Keratinocyte (primary cell): ENCODE measurements around the gene NXPH3. TPM values are rescaled to one million over a fixed set of nuclear protein-coding genes. Genes with fewer than 3 reads are reported as not detected.

Experiments
- DNase-seq: peaks from one replicate; pipeline ENCODE4 v3.0.0-alpha.2; 2011; ENCODE audit warnings: low read depth, missing footprints, low spot score
- FAIRE-seq: peaks from 2 replicates; lab custom pipeline; 2011; peaks lifted over from hg19 to GRCh38; lab: Jason Lieb, UNC
- H2AFZ ChIP-seq: 2 replicates; pipeline ENCODE4 v1.6.0; 2012; ENCODE audit warnings: low read length, control low read depth, inconsistent platforms; ENCODE audit not compliant: control insufficient read depth
- H3K27ac ChIP-seq: 2 replicates; pipeline ENCODE4 v1.5.1; 2011; ENCODE audit warnings: low read length; ENCODE audit not compliant: control insufficient read depth, insufficient read depth
- H3K27me3 ChIP-seq: 3 replicates; pipeline ENCODE4 v1.6.0; 2011; ENCODE audit warnings: low read length; ENCODE audit not compliant: control insufficient read depth, insufficient read depth; ENCODE audit errors: extremely low read depth
- H3K36me3 ChIP-seq, 2 experiments: 2 replicates in 1 of 2; 3 replicates in 1 of 2; pipeline ENCODE4 v1.5.1; 2011; ENCODE audit warnings: low read length in 2 of 2, mild to moderate bottlenecking in 1 of 2; ENCODE audit not compliant: control insufficient read depth in 2 of 2, insufficient read depth in 2 of 2; ENCODE audit errors: extremely low read depth in 1 of 2
- H3K4me1 ChIP-seq: 3 replicates; pipeline ENCODE4 v1.5.1; 2011; ENCODE audit warnings: low read length; ENCODE audit not compliant: control insufficient read depth, insufficient read depth; ENCODE audit errors: extremely low read depth
- H3K4me2 ChIP-seq: 3 replicates; pipeline ENCODE4 v1.6.0; 2011; ENCODE audit warnings: low read depth, low read length; ENCODE audit not compliant: control insufficient read depth, insufficient read depth; ENCODE audit errors: extremely low read depth
- H3K4me3 ChIP-seq, 3 experiments: fragments of 200-600 bp in 1 of 3; sonication (generic) in 1 of 3; 2 replicates in 2 of 3; 3 replicates in 1 of 3; pipeline ENCODE4 v1.5.1; 2011 to 2016; ENCODE audit warnings: low read length in 3 of 3, mild to moderate bottlenecking in 3 of 3, control low read depth in 2 of 3, inconsistent platforms in 1 of 3, low read depth in 1 of 3, mixed read lengths in 1 of 3, mixed run types in 1 of 3, moderate library complexity in 1 of 3; ENCODE audit not compliant: control insufficient read depth in 2 of 3, insufficient read depth in 2 of 3; ENCODE audit errors: extremely low read depth in 1 of 3
- H3K79me2 ChIP-seq: 2 replicates; pipeline ENCODE4 v1.6.0; 2012; ENCODE audit warnings: low read length; ENCODE audit not compliant: control insufficient read depth, insufficient read depth
- H3K9ac ChIP-seq: 3 replicates; pipeline ENCODE4 v1.6.0; 2011; ENCODE audit warnings: low read length; ENCODE audit not compliant: control insufficient read depth, insufficient read depth; ENCODE audit errors: extremely low read depth
- H3K9me1 ChIP-seq: 3 replicates; pipeline ENCODE4 v1.6.0; 2011; ENCODE audit warnings: low read length; ENCODE audit not compliant: control insufficient read depth, insufficient read depth; ENCODE audit errors: extremely low read depth
- H3K9me3 ChIP-seq: 2 replicates; pipeline ENCODE4 v1.5.1; 2012; ENCODE audit warnings: low read depth, low read length; ENCODE audit not compliant: control insufficient read depth
- H4K20me1 ChIP-seq: 3 replicates; pipeline ENCODE4 v1.6.0; 2011; ENCODE audit warnings: low read length; ENCODE audit not compliant: control insufficient read depth, insufficient read depth; ENCODE audit errors: extremely low read depth
- CTCF ChIP-seq, 3 experiments: IDR thresholded peaks in 1 of 3; conservative IDR thresholded peaks in 1 of 3; optimal IDR thresholded peaks in 1 of 3; 2 replicates in 2 of 3; 3 replicates in 1 of 3; pipeline versions ENCODE3 to v1.5.1; 2011; ENCODE audit warnings: low read length in 3 of 3, mild to moderate bottlenecking in 3 of 3, moderate library complexity in 2 of 3, control low read depth in 1 of 3, inconsistent platforms in 1 of 3; ENCODE audit not compliant: insufficient read depth in 2 of 3; ENCODE audit errors: extremely low read depth in 1 of 3
- EZH2 ChIP-seq: IDR thresholded peaks from one replicate; pipeline ENCODE4 v1.6.1; 2012; ENCODE audit warnings: inconsistent platforms, mild to moderate bottlenecking, low read length, moderate library complexity
- dilution Hi-C: fragments of 300-500 bp; cut with MboI; formaldehyde crosslinking; loops from one replicate; pipeline ENCODE4 v1.7.0; 2020; ENCODE audit warnings: low sequenced_read_pairs; ENCODE audit not compliant: extremely low pct_ligation_motif_present
- polyA plus RNA-seq, 5 experiments: library from polyadenylated mRNA; depleted of rRNA in 3 of 5; stranded (reverse) in 3 of 5; stranded (forward) in 1 of 5; unstranded in 1 of 5; fragments of >200 nt; gene quantifications; 1 replicate in 1 of 5; 2 replicates in 3 of 5; 3 replicates in 1 of 5; pipeline versions ENCODE4 v1.2.1 to v1.2.3, GENCODE V29; 2011 to 2012; ENCODE audit warnings: missing spikeins in 2 of 5, low read depth in 1 of 5, low replicate concordance in 1 of 5

Gene NXPH3
- polyA plus RNA-seq, 1 donor (not counting 4 experiments of a cell fraction or from before 2014, with no cell fraction given), result 0.12 TPM

- FAIRE-seq (no peak), DNase-seq (no peak)
- Histone ChIP-seq H3K79me2 (no peaks in the 10 kb centered on the region), H3K9me3 (no peaks in the 10 kb centered on the region), H3K4me1 (peaks cover 9% of the 10 kb centered on the region), H4K20me1 (no peaks in the 10 kb centered on the region), H3K36me3 (no peaks in the 10 kb centered on the region), H3K9ac (no peak overlapping the region), H3K27me3 (peaks cover 35% of the 10 kb centered on the region), H3K27ac (no peak overlapping the region), H3K4me3 (no peak overlapping the region), H3K9me1 (no peaks in the 10 kb centered on the region), H2AFZ (no peak overlapping the region), H3K4me2 (no peak overlapping the region)
- TF ChIP-seq CTCF (optimal IDR thresholded peaks at IDR 0.05 in 1 of 3, IDR thresholded peaks at IDR 0.05 in 1 of 3, conservative IDR thresholded peaks at IDR 0.05 in 1 of 3; ENCODE audit: extremely low read depth in 1 of 3, insufficient read depth in 2 of 3, low read length in 3 of 3) (no peak), EZH2 (no peak)
- dilution Hi-C loops, result no loop called here
Observed at GRCh38 chr17:49570540-49571242, 5.0 kb upstream of the NXPH3 start.

GRCh38 chr17:49571283-49571682 is 4.4 kb upstream of the NXPH3 start:
- Histone ChIP-seq H3K79me2 (no peaks in the 10 kb centered on the region), H3K9ac (no peak overlapping the region), H3K4me3 (no peak overlapping the region), H2AFZ (no peak overlapping the region), H3K9me1 (no peaks in the 10 kb centered on the region), H3K9me3 (no peaks in the 10 kb centered on the region), H3K36me3 (no peaks in the 10 kb centered on the region), H3K27me3 (peaks cover 34% of the 10 kb centered on the region), H3K27ac (no peak overlapping the region), H3K4me2 (no peak overlapping the region), H4K20me1 (no peaks in the 10 kb centered on the region), H3K4me1 (peaks cover 5% of the 10 kb centered on the region)
- DNase-seq (no peak), FAIRE-seq (no peak)
- TF ChIP-seq CTCF (optimal IDR thresholded peaks at IDR 0.05 in 1 of 3, IDR thresholded peaks at IDR 0.05 in 1 of 3, conservative IDR thresholded peaks at IDR 0.05 in 1 of 3; ENCODE audit: extremely low read depth in 1 of 3, insufficient read depth in 2 of 3, low read length in 3 of 3) (no peak), EZH2 (no peak)
- dilution Hi-C loops, result no loop called here
